ENCODE measurements around the gene USP40.

Gene USP40

GRCh38 chr2:233477548-233478433 lies 88.8 kb downstream of the USP40 start:
- Mint-ChIP-seq H3K27ac (no peak overlapping the region), H3K9me3 (no peaks in the 10 kb centered on the region), H3K4me3 (no peak overlapping the region), H3K27me3 (no peaks in the 10 kb centered on the region), H3K36me3 (ENCODE audit: low read depth) (peaks cover 9% of the 10 kb centered on the region), H3K4me1 (ENCODE audit: low read depth) (no peaks in the 10 kb centered on the region)

- H3K27me3 Mint-ChIP-seq, result no peaks in the 10 kb centered on the region
- peaks cover 18% of the 10 kb centered on the region for H3K36me3 Mint-ChIP-seq (ENCODE audit: low read depth)
- H3K27ac Mint-ChIP-seq, result no peak overlapping the region
- H3K4me3 Mint-ChIP-seq, result no peak overlapping the region
- H3K9me3 Mint-ChIP-seq, result no peaks in the 10 kb centered on the region
- H3K4me1 Mint-ChIP-seq (ENCODE audit: low read depth), result no peaks in the 10 kb centered on the region
Measured at GRCh38 chr2:233476651-233477547, 89.7 kb downstream of the USP40 start.

- no peaks in the 10 kb centered on the region for H3K27me3 Mint-ChIP-seq
- no peak overlapping the region for H3K27ac Mint-ChIP-seq
- no peaks in the 10 kb centered on the region for H3K4me1 Mint-ChIP-seq (ENCODE audit: low read depth)
- H3K9me3 Mint-ChIP-seq, result no peaks in the 10 kb centered on the region
- peaks cover 20% of the 10 kb centered on the region for H3K36me3 Mint-ChIP-seq (ENCODE audit: low read depth)
- no peak overlapping the region for H3K4me3 Mint-ChIP-seq
Measured at GRCh38 chr2:233476063-233476410, 90.5 kb downstream of the USP40 start.

GRCh38 chr2:233474308-233475160 lies 92.0 kb downstream of the USP40 start:
- H3K36me3 Mint-ChIP-seq (ENCODE audit: low read depth), result peaks cover 32% of the 10 kb centered on the region

GRCh38 chr2:233473878-233474277 lies 92.7 kb downstream of the USP40 start:
- Mint-ChIP-seq H3K9me3 (no peaks in the 10 kb centered on the region), H3K4me3 (no peak overlapping the region), H3K27ac (no peak overlapping the region), H3K4me1 (ENCODE audit: low read depth) (no peaks in the 10 kb centered on the region), H3K27me3 (no peaks in the 10 kb centered on the region), H3K36me3 (ENCODE audit: low read depth) (peaks cover 38% of the 10 kb centered on the region)

More at GRCh38 chr2:233474308-233475160, 92.0 kb downstream of the USP40 start:
- no peak overlapping the region for H3K4me3 Mint-ChIP-seq
- H3K9me3 Mint-ChIP-seq, result no peaks in the 10 kb centered on the region
- no peak overlapping the region for H3K27ac Mint-ChIP-seq
- no peaks in the 10 kb centered on the region for H3K4me1 Mint-ChIP-seq (ENCODE audit: low read depth)
- no peaks in the 10 kb centered on the region for H3K27me3 Mint-ChIP-seq

GRCh38 chr2:233473386-233473791 lies 93.2 kb downstream of the USP40 start:
- H3K4me1 Mint-ChIP-seq (ENCODE audit: low read depth), result no peaks in the 10 kb centered on the region
- no peak overlapping the region for H3K27ac Mint-ChIP-seq
- peaks cover 43% of the 10 kb centered on the region for H3K36me3 Mint-ChIP-seq (ENCODE audit: low read depth)
- H3K9me3 Mint-ChIP-seq, result no peaks in the 10 kb centered on the region
- no peaks in the 10 kb centered on the region for H3K27me3 Mint-ChIP-seq
- H3K4me3 Mint-ChIP-seq, result no peak overlapping the region

GRCh38 chr2:233471291-233472035 lies 95.1 kb downstream of the USP40 start:
- H3K9me3 Mint-ChIP-seq, result no peaks in the 10 kb centered on the region
- no peak overlapping the region for H3K27ac Mint-ChIP-seq
- no peak overlapping the region for H3K4me3 Mint-ChIP-seq
- peaks cover 58% of the 10 kb centered on the region for H3K36me3 Mint-ChIP-seq (ENCODE audit: low read depth)
- H3K27me3 Mint-ChIP-seq, result no peaks in the 10 kb centered on the region
- H3K4me1 Mint-ChIP-seq (ENCODE audit: low read depth), result no peaks in the 10 kb centered on the region

- Mint-ChIP-seq H3K27ac (no peak overlapping the region), H3K4me1 (ENCODE audit: low read depth) (no peaks in the 10 kb centered on the region), H3K4me3 (no peak overlapping the region), H3K27me3 (no peaks in the 10 kb centered on the region), H3K36me3 (ENCODE audit: low read depth) (peaks cover 64% of the 10 kb centered on the region), H3K9me3 (no peaks in the 10 kb centered on the region)
Measured at GRCh38 chr2:233470839-233471238, 95.7 kb downstream of the USP40 start.

GRCh38 chr2:233470011-233470687 lies 96.4 kb downstream of the USP40 start:
- Mint-ChIP-seq H3K4me1 (ENCODE audit: low read depth) (no peaks in the 10 kb centered on the region), H3K4me3 (no peak overlapping the region), H3K27ac (no peak overlapping the region), H3K36me3 (ENCODE audit: low read depth) (peaks cover 61% of the 10 kb centered on the region), H3K27me3 (no peaks in the 10 kb centered on the region), H3K9me3 (no peaks in the 10 kb centered on the region)

GRCh38 chr2:233469261-233470010 lies 97.1 kb downstream of the USP40 start:
- Mint-ChIP-seq H3K36me3 (ENCODE audit: low read depth) (peaks cover 64% of the 10 kb centered on the region), H3K27me3 (no peaks in the 10 kb centered on the region), H3K4me3 (no peak overlapping the region), H3K9me3 (no peaks in the 10 kb centered on the region), H3K4me1 (ENCODE audit: low read depth) (no peaks in the 10 kb centered on the region), H3K27ac (no peak overlapping the region)

GRCh38 chr2:233468741-233469110 lies 97.9 kb downstream of the USP40 start:
- no peaks in the 10 kb centered on the region for H3K9me3 Mint-ChIP-seq
- peaks cover 65% of the 10 kb centered on the region for H3K36me3 Mint-ChIP-seq (ENCODE audit: low read depth)

GRCh38 chr2:233468047-233468740 lies 98.4 kb downstream of the USP40 start:
- Mint-ChIP-seq H3K36me3 (ENCODE audit: low read depth) (peaks cover 70% of the 10 kb centered on the region), H3K9me3 (no peaks in the 10 kb centered on the region), H3K27ac (no peak overlapping the region), H3K4me3 (no peak overlapping the region), H3K4me1 (ENCODE audit: low read depth) (no peaks in the 10 kb centered on the region), H3K27me3 (no peaks in the 10 kb centered on the region)

More at GRCh38 chr2:233468741-233469110, 97.9 kb downstream of the USP40 start:
- H3K27ac Mint-ChIP-seq, result no peak overlapping the region
- no peak overlapping the region for H3K4me3 Mint-ChIP-seq
- no peaks in the 10 kb centered on the region for H3K27me3 Mint-ChIP-seq
- no peaks in the 10 kb centered on the region for H3K4me1 Mint-ChIP-seq (ENCODE audit: low read depth)

All from stimulated activated naive CD8-positive, alpha-beta T cell treated with anti-CD3 and anti-CD28 coated beads, Interleukin-15, Interleukin-2, amounts not matched to agents 100 ng/mL and 50 ng/mL, for 24 hours (primary cell).